ENCODE measurements around the gene LOXL4. TPM values are rescaled to one million over a fixed set of nuclear protein-coding genes. Genes with fewer than 3 reads are reported as not detected.

LOXL4 gene
- total RNA-seq, 1 experiment from 2014 or later: 0.13 TPM

DNA sequence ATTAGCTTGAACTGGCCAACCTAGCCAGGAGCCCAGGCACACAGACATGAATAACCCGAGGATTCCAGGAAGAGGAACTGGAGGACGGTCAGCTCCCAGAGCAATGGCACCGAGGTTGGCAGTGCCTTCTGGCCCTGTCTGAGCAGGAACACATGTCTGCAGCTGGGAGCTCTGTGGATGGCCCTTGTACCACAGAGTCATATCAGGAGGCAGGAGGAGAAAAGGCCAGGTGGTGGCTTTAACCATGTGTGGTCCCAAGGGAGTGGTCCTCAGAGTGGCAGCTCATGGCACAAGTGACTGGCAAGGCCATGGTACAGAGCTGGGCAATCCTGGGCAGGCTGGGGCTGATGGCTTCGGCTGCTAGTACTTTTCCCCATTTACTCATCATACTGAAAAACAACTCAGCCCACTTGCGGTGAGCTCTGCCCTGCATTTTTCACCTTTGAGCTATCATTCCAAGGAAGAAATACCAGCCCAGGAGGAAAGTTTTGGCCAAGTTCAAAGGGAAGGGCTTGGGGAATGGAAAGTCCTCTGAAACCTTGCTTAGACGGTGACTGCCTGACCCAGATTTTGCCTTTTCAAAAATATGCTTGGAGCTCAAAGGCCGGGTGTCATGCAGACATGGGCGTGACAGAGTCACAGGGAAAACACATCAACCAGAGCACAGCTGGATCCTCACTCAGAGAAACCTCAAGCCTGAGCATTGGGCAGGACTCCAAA lies 25.7 kb upstream of the LOXL4 start:
- Histone ChIP-seq H2BK12ac (ENCODE audit: insufficient read length, low read depth, low read length) (no peak overlapping the region), H4K5ac (ENCODE audit: insufficient read length, low read depth, low read length) (no peak overlapping the region), H3K9ac (ENCODE audit: extremely low read depth, insufficient read length, low read length) (no peak overlapping the region), H3K18ac (ENCODE audit: insufficient read length, low read depth, low read length) (no peak overlapping the region), H3T11ph (ENCODE audit: low read length) (no peak overlapping the region), H2BK5ac (ENCODE audit: insufficient read length, low read length) (no peak overlapping the region), H3K14ac (ENCODE audit: insufficient read depth, low read length) (no peak overlapping the region), H3K27me3 (ENCODE audit: insufficient read depth, low read length) (no peaks in the 10 kb centered on the region), H2BK15ac (ENCODE audit: low read depth, low read length) (no peak overlapping the region), H3K56ac (ENCODE audit: insufficient read length, low read depth, low read length) (no peak overlapping the region), H2AFZ (ENCODE audit: low read length) (no peak overlapping the region), H4K8ac (replicated peaks; ENCODE audit: insufficient read length, low read depth, low read length) (no peak overlapping the region), H3K79me2 (ENCODE audit: insufficient read depth, low read length) (no peaks in the 10 kb centered on the region), H4K91ac (ENCODE audit: insufficient read length, low read depth, low read length) (no peak overlapping the region), H4K20me1 (ENCODE audit: control insufficient read depth, insufficient read depth, insufficient read length) (no peaks in the 10 kb centered on the region), H2BK120ac (ENCODE audit: low read depth, low read length, poor library complexity, severe bottlenecking) (no peak overlapping the region), H2BK20ac (ENCODE audit: low read depth, low read length, poor library complexity, severe bottlenecking) (no peak overlapping the region), H3K9me3 (ENCODE audit: control insufficient read depth, low read depth, low read length) (no peaks in the 10 kb centered on the region), H3K79me1 (ENCODE audit: insufficient read depth, low read depth, low read length, poor library complexity, severe bottlenecking) (no peaks in the 10 kb centered on the region), H3K4ac (ENCODE audit: low read depth, low read length) (no peak overlapping the region), H3K23me2 (ENCODE audit: insufficient read length, low read depth, low read length, poor library complexity, severe bottlenecking) (no peaks in the 10 kb centered on the region), H3K4me1 (ENCODE audit: insufficient read depth, low read length) (peaks cover 6% of the 10 kb centered on the region; the same call in 1 of the 2 replicates), H3K27ac (ENCODE audit: insufficient read length, low read depth, low read length) (no peak overlapping the region), H2AK5ac (ENCODE audit: insufficient read length, low read length) (no peak overlapping the region), H3K4me2 (ENCODE audit: insufficient read depth, insufficient read length, low read length) (no peak overlapping the region), H3K23ac (ENCODE audit: insufficient read length, low read depth, low read length) (no peak overlapping the region)
- Mint-ChIP-seq H3K4me1 (peaks cover 22 to 24% of the 10 kb centered on the region in 2 experiments), H3K27me3 (ENCODE audit: low read depth) (peaks cover 7% of the 10 kb centered on the region), H3K9me3 (no peaks in the 10 kb centered on the region), H3K27ac (no peak overlapping the region), H3K36me3 (ENCODE audit: insufficient read depth in 1 of 3, low read depth in 3 of 3) (no peaks in the 10 kb centered on the region), H3K4me3 (no peak overlapping the region)
- TF ChIP-seq, protein P1, sequence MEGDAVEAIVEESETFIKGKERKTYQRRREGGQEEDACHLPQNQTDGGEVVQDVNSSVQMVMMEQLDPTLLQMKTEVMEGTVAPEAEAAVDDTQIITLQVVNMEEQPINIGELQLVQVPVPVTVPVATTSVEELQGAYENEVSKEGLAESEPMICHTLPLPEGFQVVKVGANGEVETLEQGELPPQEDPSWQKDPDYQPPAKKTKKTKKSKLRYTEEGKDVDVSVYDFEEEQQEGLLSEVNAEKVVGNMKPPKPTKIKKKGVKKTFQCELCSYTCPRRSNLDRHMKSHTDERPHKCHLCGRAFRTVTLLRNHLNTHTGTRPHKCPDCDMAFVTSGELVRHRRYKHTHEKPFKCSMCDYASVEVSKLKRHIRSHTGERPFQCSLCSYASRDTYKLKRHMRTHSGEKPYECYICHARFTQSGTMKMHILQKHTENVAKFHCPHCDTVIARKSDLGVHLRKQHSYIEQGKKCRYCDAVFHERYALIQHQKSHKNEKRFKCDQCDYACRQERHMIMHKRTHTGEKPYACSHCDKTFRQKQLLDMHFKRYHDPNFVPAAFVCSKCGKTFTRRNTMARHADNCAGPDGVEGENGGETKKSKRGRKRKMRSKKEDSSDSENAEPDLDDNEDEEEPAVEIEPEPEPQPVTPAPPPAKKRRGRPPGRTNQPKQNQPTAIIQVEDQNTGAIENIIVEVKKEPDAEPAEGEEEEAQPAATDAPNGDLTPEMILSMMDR (conservative IDR thresholded peaks at IDR 0.05): no peak
- no peak for DNase-seq
- no CpG with 5 or more reads among the region's 8 CpGs for WGBS (ENCODE audit: extremely low coverage, insufficient read length, low lambda C conversion rate)

Measured in H9 (cell line).